GM12875 (cell line): ENCODE data around the gene ZBTB7B.

ENCODE experiments used
- H3K4me3 ChIP-seq: one replicate; pipeline ENCODE4 v1.5.1; 2011; ENCODE audit warnings: low read depth, low read length, control low read depth
- CTCF ChIP-seq: IDR thresholded peaks from 2 replicates; pipeline ENCODE4 v1.5.1; 2011; ENCODE audit warnings: low read depth, mild to moderate bottlenecking, control low read depth, inconsistent platforms, low read length, moderate library complexity, borderline replicate concordance; ENCODE audit not compliant: insufficient read depth

Gene ZBTB7B

GRCh38 chr1:155001675-155002463 is 733 bp upstream of the ZBTB7B start:
- peak overlapping the region; percentile 81 for H3K4me3 ChIP-seq
- peak; percentile 47; the same call in 1 of the 2 replicates for TF ChIP-seq CTCF

GRCh38 chr1:155003227-155003765 is 694 bp downstream of the ZBTB7B start:
- peak overlapping the region; percentile 94 for H3K4me3 ChIP-seq
- no peak for TF ChIP-seq CTCF

GRCh38 chr1:155003766-155004351 is 1.3 kb downstream of the ZBTB7B start:
- H3K4me3 ChIP-seq, result peak overlapping the region; percentile 94
- no peak for TF ChIP-seq CTCF

- peak overlapping the region; percentile 94 for H3K4me3 ChIP-seq
- TF ChIP-seq CTCF, result no peak
Measured at GRCh38 chr1:155004352-155005075, 1.9 kb downstream of the ZBTB7B start.

- no peak for TF ChIP-seq CTCF
- H3K4me3 ChIP-seq, result peak overlapping the region; percentile 94
Measured at GRCh38 chr1:155005076-155006011, 2.7 kb downstream of the ZBTB7B start.

- no peak for TF ChIP-seq CTCF
- H3K4me3 ChIP-seq, result no peak overlapping the region
Measured at GRCh38 chr1:155006601-155007101, 4.0 kb downstream of the ZBTB7B start.
